H9 (cell line): ENCODE measurements around the gene MEIS2. TPM values are rescaled to one million over a fixed set of nuclear protein-coding genes. Genes with fewer than 3 reads are reported as not detected.

Experiments
- DNase-seq: peaks from one replicate; pipeline ENCODE4 v3.0.0-alpha.2; 2017
- H2AFZ ChIP-seq: one replicate; pipeline ENCODE4 v1.6.1; 2013; ENCODE audit warnings: mild to moderate bottlenecking, low read length, control low read depth, moderate library complexity
- H2AK5ac ChIP-seq: 2 replicates; pipeline ENCODE4 v1.6.1; 2013; ENCODE audit warnings: low read length, control low read depth, mixed read lengths; ENCODE audit not compliant: insufficient read length
- H2BK120ac ChIP-seq: one replicate; pipeline ENCODE4 v1.6.1; 2013; ENCODE audit warnings: low read depth, mild to moderate bottlenecking, low read length, control low read depth, inconsistent platforms; ENCODE audit not compliant: poor library complexity, severe bottlenecking
- H2BK12ac ChIP-seq: 2 replicates; pipeline ENCODE4 v1.6.1; 2013; ENCODE audit warnings: low read length, control low read depth, mixed read lengths, low read depth; ENCODE audit not compliant: insufficient read length
- H2BK15ac ChIP-seq: 2 replicates; pipeline ENCODE4 v1.6.1; 2013; ENCODE audit warnings: low read depth, low read length, control low read depth
- H2BK20ac ChIP-seq: one replicate; pipeline ENCODE4 v1.6.1; 2013; ENCODE audit warnings: low read depth, mild to moderate bottlenecking, low read length, control low read depth, inconsistent platforms; ENCODE audit not compliant: poor library complexity, severe bottlenecking
- H2BK5ac ChIP-seq: 2 replicates; pipeline ENCODE4 v1.6.1; 2013; ENCODE audit warnings: low read length, control low read depth, mixed read lengths; ENCODE audit not compliant: insufficient read length
- H3K14ac ChIP-seq: 2 replicates; pipeline ENCODE4 v1.6.1; 2013; ENCODE audit warnings: low read length, control low read depth; ENCODE audit not compliant: insufficient read depth
- H3K18ac ChIP-seq: 2 replicates; pipeline ENCODE4 v1.6.1; 2013; ENCODE audit warnings: low read depth, mild to moderate bottlenecking, mixed read lengths, low read length, control low read depth; ENCODE audit not compliant: insufficient read length
- H3K23ac ChIP-seq: 2 replicates; pipeline ENCODE4 v1.6.1; 2013; ENCODE audit warnings: low read length, control low read depth, mixed read lengths, low read depth; ENCODE audit not compliant: insufficient read length
- H3K23me2 ChIP-seq: 2 replicates; pipeline ENCODE4 v1.6.1; 2013; ENCODE audit warnings: low read depth, mild to moderate bottlenecking, mixed read lengths, low read length, control low read depth; ENCODE audit not compliant: insufficient read length, poor library complexity, severe bottlenecking
- H3K27ac ChIP-seq: 2 replicates; pipeline ENCODE4 v1.5.1; 2013; ENCODE audit warnings: low read length, control low read depth, mixed read lengths, low read depth; ENCODE audit not compliant: insufficient read length
- H3K27me3 ChIP-seq: 2 replicates; pipeline ENCODE4 v1.6.1; 2013; ENCODE audit warnings: low read length, control low read depth, inconsistent platforms; ENCODE audit not compliant: insufficient read depth
- H3K4ac ChIP-seq: 2 replicates; pipeline ENCODE4 v1.6.1; 2013; ENCODE audit warnings: low read depth, mild to moderate bottlenecking, control low read depth, inconsistent platforms, low read length, moderate library complexity
- H3K4me1 ChIP-seq: 2 replicates; pipeline ENCODE4 v1.6.1; 2013; ENCODE audit warnings: low read length, control low read depth, inconsistent platforms; ENCODE audit not compliant: insufficient read depth
- H3K4me2 ChIP-seq: 2 replicates; pipeline ENCODE4 v1.6.1; 2013; ENCODE audit warnings: low read length, control low read depth, mixed read lengths; ENCODE audit not compliant: insufficient read length, insufficient read depth
- H3K56ac ChIP-seq: 2 replicates; pipeline ENCODE4 v1.6.1; 2013; ENCODE audit warnings: low read depth, mild to moderate bottlenecking, mixed read lengths, low read length, control low read depth; ENCODE audit not compliant: insufficient read length
- H3K79me1 ChIP-seq: 2 replicates; pipeline ENCODE4 v1.6.1; 2013; ENCODE audit warnings: low read depth, mild to moderate bottlenecking, moderate library complexity, low read length, control low read depth, inconsistent platforms; ENCODE audit not compliant: insufficient read depth, poor library complexity, severe bottlenecking
- H3K79me2 ChIP-seq: 2 replicates; pipeline ENCODE4 v1.6.1; 2013; ENCODE audit warnings: low read length, control low read depth, inconsistent platforms; ENCODE audit not compliant: insufficient read depth
- H3K9ac ChIP-seq: 2 replicates; pipeline ENCODE4 v1.6.1; 2013; ENCODE audit warnings: low read length, control low read depth, mixed read lengths; ENCODE audit not compliant: insufficient read length; ENCODE audit errors: extremely low read depth
- H3K9me3 ChIP-seq: one replicate; pipeline ENCODE4 v1.6.1; 2013; ENCODE audit warnings: low read depth, low read length, inconsistent platforms; ENCODE audit not compliant: control insufficient read depth
- H3T11ph ChIP-seq: one replicate; pipeline ENCODE4 v1.6.1; 2013; ENCODE audit warnings: mild to moderate bottlenecking, low read length, control low read depth, inconsistent platforms
- H4K20me1 ChIP-seq: one replicate; pipeline ENCODE4 v1.6.1; 2013; ENCODE audit not compliant: control insufficient read depth, insufficient read length, insufficient read depth
- H4K5ac ChIP-seq: 2 replicates; pipeline ENCODE4 v1.6.1; 2013; ENCODE audit warnings: low read depth, mild to moderate bottlenecking, mixed read lengths, low read length, control low read depth; ENCODE audit not compliant: insufficient read length
- H4K8ac ChIP-seq: replicated peaks from 2 replicates; pipeline ENCODE4 v1.6.1; 2013; ENCODE audit warnings: low read length, control low read depth, mixed read lengths, low read depth; ENCODE audit not compliant: insufficient read length
- H4K91ac ChIP-seq: 2 replicates; pipeline ENCODE4 v1.6.1; 2013; ENCODE audit warnings: low read depth, mild to moderate bottlenecking, moderate library complexity, mixed read lengths, low read length, control low read depth; ENCODE audit not compliant: insufficient read length
- H3K27ac Mint-ChIP-seq, 3 experiments: 2 replicates in 2 of 3; 3 replicates in 1 of 3; pipeline ENCODE4 v1.8.0; 2020 to 2021; ENCODE audit warnings: mixed read lengths in 3 of 3, mild to moderate bottlenecking in 1 of 3, moderate library complexity in 1 of 3
- H3K27me3 Mint-ChIP-seq: 2 replicates; pipeline ENCODE4 v1.8.0; 2021; ENCODE audit warnings: low read depth, mild to moderate bottlenecking, moderate library complexity, mixed read lengths
- H3K36me3 Mint-ChIP-seq, 3 experiments: 2 replicates in 2 of 3; 3 replicates in 1 of 3; pipeline ENCODE4 v1.8.0; 2020 to 2021; ENCODE audit warnings: low read depth in 3 of 3, mixed read lengths in 3 of 3; ENCODE audit not compliant: insufficient read depth in 1 of 3
- H3K4me1 Mint-ChIP-seq, 2 experiments: 2 replicates each; pipeline ENCODE4 v1.8.0; 2020; ENCODE audit warnings: mixed read lengths in 2 of 2
- H3K4me3 Mint-ChIP-seq, 2 experiments: 2 replicates in 1 of 2; 3 replicates in 1 of 2; pipeline ENCODE4 v1.8.0; 2020 to 2021; ENCODE audit warnings: mild to moderate bottlenecking in 2 of 2, mixed read lengths in 2 of 2, moderate library complexity in 1 of 2
- H3K9me3 Mint-ChIP-seq, 2 experiments: 2 replicates in 1 of 2; 3 replicates in 1 of 2; pipeline ENCODE4 v1.8.0; 2020; ENCODE audit warnings: mild to moderate bottlenecking in 2 of 2, mixed read lengths in 2 of 2, moderate library complexity in 1 of 2
- WGBS: extraction: QIAGEN DNeasy Blood & Tissue Kit; methylation state at CpG from one replicate; pipeline ENCODE4 v1.1.7; 2013; ENCODE audit warnings: missing lambda C conversion rate, low lambda C conversion rate, mixed read lengths; ENCODE audit not compliant: insufficient read length; ENCODE audit errors: extremely low coverage; 5-methylcytosine and 5-hydroxymethylcytosine counted together
- total RNA-seq: library from RNA; stranded (reverse); gene quantifications from 2 replicates; pipeline ENCODE4 v1.2.1, GENCODE V29; 2021
- TF ChIP-seq, protein P1 (sequence below): fragments of 200-600 bp; sonication (generic); conservative IDR thresholded peaks from 3 replicates; pipeline ENCODE4 v1.8.0; 2021; ENCODE audit warnings: antibody characterized with exemption, mild to moderate bottlenecking

MEIS2 gene
- total RNA-seq, 1 experiment from 2014 or later: 0.35 TPM

GRCh38 chr15:36941798-36942197 is 158.6 kb downstream of the MEIS2 start:
- H3K4me2 ChIP-seq: no peak overlapping the region
- Mint-ChIP-seq H3K9me3 (no peaks in the 10 kb centered on the region), H3K4me1 (peaks cover 27 to 40% of the 10 kb centered on the region in 2 experiments), H3K4me3 (no peak overlapping the region), H3K36me3 (no peaks in the 10 kb centered on the region), H3K27ac (no peak overlapping the region), H3K27me3 (peaks cover 2% of the 10 kb centered on the region; the same call in 1 of the 2 replicates)
- H3K9me3 ChIP-seq: no peaks in the 10 kb centered on the region
- no peaks in the 10 kb centered on the region for H3K4me1 ChIP-seq
- no peak overlapping the region for H4K91ac ChIP-seq
- H4K8ac ChIP-seq: no peak overlapping the region
- H4K20me1 ChIP-seq: no peaks in the 10 kb centered on the region
- H2BK120ac ChIP-seq: no peak overlapping the region
- H3K27me3 ChIP-seq: no peaks in the 10 kb centered on the region
- no peak overlapping the region for H2BK20ac ChIP-seq
- no peak overlapping the region for H3K56ac ChIP-seq
- H3T11ph ChIP-seq: no peak overlapping the region
- no peak overlapping the region for H2BK15ac ChIP-seq
- TF ChIP-seq, protein P1, sequence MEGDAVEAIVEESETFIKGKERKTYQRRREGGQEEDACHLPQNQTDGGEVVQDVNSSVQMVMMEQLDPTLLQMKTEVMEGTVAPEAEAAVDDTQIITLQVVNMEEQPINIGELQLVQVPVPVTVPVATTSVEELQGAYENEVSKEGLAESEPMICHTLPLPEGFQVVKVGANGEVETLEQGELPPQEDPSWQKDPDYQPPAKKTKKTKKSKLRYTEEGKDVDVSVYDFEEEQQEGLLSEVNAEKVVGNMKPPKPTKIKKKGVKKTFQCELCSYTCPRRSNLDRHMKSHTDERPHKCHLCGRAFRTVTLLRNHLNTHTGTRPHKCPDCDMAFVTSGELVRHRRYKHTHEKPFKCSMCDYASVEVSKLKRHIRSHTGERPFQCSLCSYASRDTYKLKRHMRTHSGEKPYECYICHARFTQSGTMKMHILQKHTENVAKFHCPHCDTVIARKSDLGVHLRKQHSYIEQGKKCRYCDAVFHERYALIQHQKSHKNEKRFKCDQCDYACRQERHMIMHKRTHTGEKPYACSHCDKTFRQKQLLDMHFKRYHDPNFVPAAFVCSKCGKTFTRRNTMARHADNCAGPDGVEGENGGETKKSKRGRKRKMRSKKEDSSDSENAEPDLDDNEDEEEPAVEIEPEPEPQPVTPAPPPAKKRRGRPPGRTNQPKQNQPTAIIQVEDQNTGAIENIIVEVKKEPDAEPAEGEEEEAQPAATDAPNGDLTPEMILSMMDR: no peak
- DNase-seq: no peak
- WGBS: no CpG with 5 or more reads among the region's 4 CpGs
- H3K18ac ChIP-seq: no peak overlapping the region
- no peak overlapping the region for H2AK5ac ChIP-seq
- no peak overlapping the region for H2BK5ac ChIP-seq
- no peak overlapping the region for H3K14ac ChIP-seq
- no peak overlapping the region for H3K4ac ChIP-seq
- H3K79me2 ChIP-seq: no peaks in the 10 kb centered on the region
- no peak overlapping the region for H4K5ac ChIP-seq
- H2BK12ac ChIP-seq: no peak overlapping the region
- no peak overlapping the region for H3K27ac ChIP-seq
- no peak overlapping the region for H2AFZ ChIP-seq
- H3K79me1 ChIP-seq: no peaks in the 10 kb centered on the region
- no peaks in the 10 kb centered on the region for H3K23me2 ChIP-seq
- no peak overlapping the region for H3K23ac ChIP-seq
- H3K9ac ChIP-seq: no peak overlapping the region
